MCF 10A (cell line): Measurements from ENCODE around the gene GPRASP3. TPM values are rescaled to one million over a fixed set of nuclear protein-coding genes. Genes with fewer than 3 reads are reported as not detected.
"Not testable (repeated sequence)": the region's sequence is repeated elsewhere in the genome, so short reads cannot be mapped to it uniquely, and the experiment has no call there.

ENCODE experiments used
- BruUV-seq: library from RNA; stranded (reverse); fragments of 400-500 nt; replicated peaks from 2 replicates; lab custom pipeline; 2021; lab: Mats Ljungman, UMichigan
- CTCF ChIA-PET: fragments of 300-600 bp; sonication (Branson Sonifier 250); formaldehyde crosslinking; extraction: SDS; loops from one replicate; lab custom pipeline; 2021; ENCODE audit warnings: antibody characterized with exemption, inconsistent platforms; lab: Yijun Ruan, JAX
- POLR2A ChIA-PET: fragments of 300-600, 350-650 bp; sonication (Branson Sonifier 250); formaldehyde crosslinking; extraction: SDS; loops from one replicate; lab custom pipeline; 2020; ENCODE audit warnings: antibody characterized with exemption, inconsistent platforms; lab: Yijun Ruan, JAX
- DNase-seq: peaks from one replicate; pipeline ENCODE4 v3.0.0-alpha.2; 2018; ENCODE audit not compliant: unreplicated experiment
- H3K27ac Mint-ChIP-seq: one replicate; pipeline ENCODE4 v1.8.0; 2022; ENCODE audit warnings: mild to moderate bottlenecking, low read depth, mixed read lengths; ENCODE audit not compliant: unreplicated experiment
- H3K27me3 Mint-ChIP-seq: one replicate; pipeline ENCODE4 v1.8.0; 2022; ENCODE audit warnings: mixed read lengths; ENCODE audit not compliant: insufficient read depth, unreplicated experiment
- H3K36me3 Mint-ChIP-seq: one replicate; pipeline ENCODE4 v1.8.0; 2022; ENCODE audit warnings: mild to moderate bottlenecking, moderate library complexity, mixed read lengths; ENCODE audit not compliant: insufficient read depth, unreplicated experiment
- H3K4me1 Mint-ChIP-seq: one replicate; pipeline ENCODE4 v1.8.0; 2022; ENCODE audit warnings: mixed read lengths; ENCODE audit not compliant: insufficient read depth, unreplicated experiment
- H3K4me3 Mint-ChIP-seq: one replicate; pipeline ENCODE4 v1.8.0; 2022; ENCODE audit warnings: mild to moderate bottlenecking, moderate library complexity, mixed read lengths; ENCODE audit not compliant: unreplicated experiment
- H3K9me3 Mint-ChIP-seq: one replicate; pipeline ENCODE4 v1.8.0; 2022; ENCODE audit warnings: mixed read lengths; ENCODE audit not compliant: unreplicated experiment
- CTCF ChIP-seq: fragments of 200-600 bp; IDR thresholded peaks from one replicate; pipeline ENCODE4 v1.8.0; 2022; ENCODE audit warnings: antibody characterized with exemption, mild to moderate bottlenecking; ENCODE audit not compliant: unreplicated experiment
- intact Hi-C: fragments of 100-400 bp; cut with micrococcal nuclease; formaldehyde crosslinking; loops from 2 replicates; pipeline ENCODE4 v1.14.1; 2022
- total RNA-seq: library from RNA; stranded (reverse); gene quantifications from 2 replicates; pipeline ENCODE4 v1.2.3, GENCODE V29; 2022

GPRASP3 gene
- total RNA-seq, 1 experiment from 2014 or later: 1.6 TPM

- H3K4me3 Mint-ChIP-seq: no peak overlapping the region
- H3K4me1 Mint-ChIP-seq: no peaks in the 10 kb centered on the region
- CTCF ChIA-PET: interaction anchor here (0.7 kb wide), 1 partner anchor 11 kb away, joined by 3 read pairs; no protein-coding TSS in a partner anchor
- BruUV-seq: no TSS peak
- H3K36me3 Mint-ChIP-seq: peaks cover 8% of the 10 kb centered on the region
- POLR2A ChIA-PET: no interaction called here
- no peaks in the 10 kb centered on the region for H3K9me3 Mint-ChIP-seq
- intact Hi-C loops: no loop called here
- H3K27me3 Mint-ChIP-seq: no peaks in the 10 kb centered on the region
- H3K27ac Mint-ChIP-seq: no peak overlapping the region
- no peak for TF ChIP-seq CTCF
- no peak for DNase-seq
These were observed 4.6 kb upstream of the GPRASP3 start for GRCh38 chrX:102715967-102716366.

DNA sequence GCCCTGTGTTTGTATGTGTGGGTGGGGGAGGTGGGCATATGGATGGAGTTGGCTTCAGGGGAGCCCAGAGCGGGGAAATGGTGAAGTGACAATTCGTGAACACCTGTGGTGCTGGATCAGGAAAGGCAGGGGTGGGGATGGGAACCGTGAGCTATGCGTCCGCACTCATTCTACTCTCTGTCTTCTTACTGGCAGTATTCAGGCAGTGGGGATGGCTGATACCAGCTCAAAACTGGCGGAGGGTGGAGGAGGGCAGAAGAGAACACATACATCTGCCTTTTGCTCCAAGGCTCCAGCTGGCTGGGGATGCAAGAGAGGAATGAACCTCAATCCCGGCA lies 595 bp downstream of the GPRASP3 start:
- H3K36me3 Mint-ChIP-seq, intact Hi-C loops, DNase-seq, H3K9me3 Mint-ChIP-seq, CTCF ChIA-PET, H3K4me1 Mint-ChIP-seq, BruUV-seq, H3K27ac Mint-ChIP-seq: not testable (repeated sequence)
- H3K27me3 Mint-ChIP-seq: peaks cover 23% of the 10 kb centered on the region
- POLR2A ChIA-PET: interaction anchor here (1.0 to 2.0 kb wide), 4 partner anchors 10 to 123 kb away, joined by 3 to 9 read pairs (median 6); partner anchors contain the start of gene ARMCX5
- peak overlapping the region; percentile 82 for H3K4me3 Mint-ChIP-seq

- TF ChIP-seq CTCF: no peak
- H3K36me3 Mint-ChIP-seq: no peaks in the 10 kb centered on the region
- intact Hi-C loops: no loop called here
- no peaks in the 10 kb centered on the region for H3K4me1 Mint-ChIP-seq
- H3K4me3 Mint-ChIP-seq: no peak overlapping the region
- ChIA-PET POLR2A (no interaction called here), CTCF (no interaction called here)
- no TSS peak for BruUV-seq
- H3K27me3 Mint-ChIP-seq: peaks cover 23% of the 10 kb centered on the region
- H3K9me3 Mint-ChIP-seq: no peaks in the 10 kb centered on the region
- DNase-seq: no peak
- no peak overlapping the region for H3K27ac Mint-ChIP-seq
These were observed 2.9 kb downstream of the GPRASP3 start for GRCh38 chrX:102723456-102723855.

GRCh38 chrX:102727761-102728160 lies 7.2 kb downstream of the GPRASP3 start:
- DNase-seq: no peak
- ChIA-PET CTCF (no interaction called here), POLR2A (no interaction called here)
- no TSS peak for BruUV-seq
- intact Hi-C loops: no loop called here
- no peak overlapping the region for H3K27ac Mint-ChIP-seq
- H3K36me3 Mint-ChIP-seq: no peaks in the 10 kb centered on the region
- no peak for TF ChIP-seq CTCF
- H3K27me3 Mint-ChIP-seq: peaks cover 23% of the 10 kb centered on the region
- H3K4me1 Mint-ChIP-seq: no peaks in the 10 kb centered on the region
- H3K4me3 Mint-ChIP-seq: no peak overlapping the region
- no peaks in the 10 kb centered on the region for H3K9me3 Mint-ChIP-seq

DNA sequence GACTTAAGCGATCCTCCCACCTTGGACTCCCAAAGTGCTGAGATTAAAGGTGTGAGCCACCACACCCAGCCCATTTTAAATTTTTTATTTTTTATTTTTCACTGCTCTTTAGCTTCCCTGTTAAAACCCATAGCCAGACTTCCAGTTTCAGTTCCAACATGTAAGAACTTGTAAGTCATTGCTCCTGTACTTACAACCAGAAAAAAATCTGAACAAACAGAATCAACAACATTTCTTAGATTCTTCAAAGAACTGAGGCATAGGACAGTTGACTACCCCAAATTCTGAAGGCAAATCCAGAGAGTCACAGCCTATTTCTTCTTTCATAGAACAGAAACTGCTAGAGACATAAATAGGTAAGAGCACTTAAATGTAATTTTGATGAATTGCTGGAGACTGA lies 8.1 kb downstream of the GPRASP3 start:
- H3K27me3 Mint-ChIP-seq: peaks cover 19% of the 10 kb centered on the region
- no TSS peak for BruUV-seq
- no peaks in the 10 kb centered on the region for H3K9me3 Mint-ChIP-seq
- POLR2A ChIA-PET: no interaction called here
- intact Hi-C loops: no loop called here
- CTCF ChIA-PET: interaction anchor here (0.8 kb wide), 1 partner anchor 107 kb away, joined by 3 read pairs; no protein-coding TSS in a partner anchor
- H3K4me1 Mint-ChIP-seq: no peaks in the 10 kb centered on the region
- H3K36me3 Mint-ChIP-seq: no peaks in the 10 kb centered on the region
- no peak for DNase-seq
- H3K4me3 Mint-ChIP-seq: no peak overlapping the region
- no peak for TF ChIP-seq CTCF
- no peak overlapping the region for H3K27ac Mint-ChIP-seq
